ENCODE data around the gene VWA8.
"Not testable (repeated sequence)": the region's sequence is repeated elsewhere in the genome, so short reads cannot be mapped to it uniquely, and the experiment has no call there.

Gene VWA8

DNA sequence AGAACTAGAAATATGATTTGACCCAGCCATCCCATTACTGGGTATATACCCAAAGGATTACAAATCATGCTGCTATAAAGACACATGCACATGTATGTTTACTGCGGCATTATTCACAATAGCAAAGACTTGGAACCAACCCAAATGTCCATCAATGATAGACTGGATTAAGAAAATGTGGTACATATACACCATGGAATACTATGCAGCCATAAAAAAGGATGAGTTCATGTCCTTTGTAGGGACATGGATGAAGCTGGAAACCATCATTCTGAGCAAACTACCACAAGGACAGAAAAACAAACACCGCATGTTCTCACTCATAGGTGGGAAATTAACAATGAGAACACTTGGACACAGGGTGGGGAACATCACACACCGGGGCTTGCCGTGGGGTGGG lies 38.0 kb downstream of the VWA8 start:
- DNase-seq (ENCODE audit: low spot score) = not testable (repeated sequence)

GRCh38 chr13:41919741-41920487 lies 41.0 kb downstream of the VWA8 start:
- DNase-seq (ENCODE audit: low spot score) = peak; percentile 41

GRCh38 chr13:41919031-41919740 lies 41.7 kb downstream of the VWA8 start:
- DNase-seq (ENCODE audit: low spot score) = no peak

- peak; percentile 35 for DNase-seq (ENCODE audit: low spot score)
These were observed 43.3 kb downstream of the VWA8 start for GRCh38 chr13:41917641-41918040.

GRCh38 chr13:41916173-41916954 lies 44.5 kb downstream of the VWA8 start:
- DNase-seq (ENCODE audit: low spot score) = peak; percentile 91

DNA sequence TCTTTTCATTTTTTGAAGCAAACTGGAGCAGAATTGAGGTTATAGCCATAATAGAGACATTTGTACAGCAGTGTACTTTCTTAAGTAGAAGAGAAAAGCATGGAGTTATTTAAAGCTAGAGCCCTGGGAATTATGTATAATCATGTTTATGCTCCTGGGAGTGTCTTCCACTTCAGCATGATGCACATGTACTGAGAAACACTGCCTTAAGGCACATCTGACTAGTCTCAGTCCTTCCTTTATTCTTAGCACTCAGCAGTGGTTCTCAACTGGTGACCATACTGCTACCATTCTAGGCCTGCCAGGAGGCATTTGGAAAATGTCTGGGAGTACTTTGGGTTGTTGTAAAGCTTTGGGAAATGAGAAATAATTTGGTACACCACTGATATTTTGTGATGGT lies 45.8 kb downstream of the VWA8 start:
- DNase-seq (ENCODE audit: low spot score) = no peak

GRCh38 chr13:41914552-41914951 lies 46.4 kb downstream of the VWA8 start:
- DNase-seq (ENCODE audit: low spot score) = no peak

- DNase-seq (ENCODE audit: low spot score) = no peak
These were observed 51.4 kb downstream of the VWA8 start for GRCh38 chr13:41909506-41909905.

DNA sequence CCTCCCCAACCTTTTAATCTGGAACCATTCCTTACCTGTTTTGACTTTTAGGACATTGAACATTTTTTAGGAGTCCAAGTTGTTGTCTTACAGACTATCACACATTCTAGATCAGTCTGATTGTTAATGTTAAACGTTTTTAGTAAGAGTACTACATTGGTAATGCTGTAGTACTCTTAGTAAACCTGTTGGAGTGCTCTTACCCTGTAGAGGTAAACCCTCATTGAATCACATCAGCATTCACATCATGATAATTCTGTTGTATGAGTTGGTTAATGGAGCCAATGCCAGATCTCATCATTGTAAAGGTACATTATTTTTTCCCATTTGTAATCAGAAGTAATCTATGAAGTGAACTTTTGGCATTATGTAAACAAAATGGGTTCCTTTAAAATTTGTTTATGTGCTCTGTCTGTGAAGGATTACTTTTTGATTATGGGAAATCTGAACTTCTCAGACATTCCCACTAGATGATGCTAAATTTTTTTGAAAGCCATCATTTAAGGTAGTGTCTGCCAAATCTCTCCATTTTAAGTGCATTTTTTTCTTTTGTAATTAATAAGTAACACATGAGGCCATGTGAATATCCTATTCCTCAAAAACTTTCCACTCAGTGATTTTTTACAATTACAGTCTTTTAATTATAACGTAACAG lies 55.2 kb downstream of the VWA8 start:
- DNase-seq (ENCODE audit: low spot score) = peak; percentile 75

- no peak for DNase-seq (ENCODE audit: low spot score)
These were observed 60.0 kb downstream of the VWA8 start for GRCh38 chr13:41900918-41901317.

DNA sequence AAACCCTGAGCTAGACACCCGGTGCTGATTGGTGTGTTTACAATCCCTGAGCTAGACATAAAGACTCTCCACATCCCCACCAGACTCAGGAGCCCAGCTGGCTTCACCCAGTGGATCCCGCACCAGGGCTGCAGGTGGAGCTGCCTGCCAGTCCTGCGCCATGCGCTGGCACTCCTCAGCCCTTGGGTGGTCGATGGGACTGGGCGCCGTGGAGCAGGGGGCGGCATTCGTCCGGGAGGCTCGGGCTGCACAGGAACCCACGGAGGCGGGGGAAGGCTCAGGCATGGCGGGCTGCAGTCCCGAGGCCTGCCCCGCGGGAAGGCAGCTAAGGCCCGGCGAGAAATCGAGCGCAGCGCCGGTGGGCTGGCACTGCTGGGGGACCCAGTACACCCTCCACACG lies 62.5 kb downstream of the VWA8 start:
- not testable (repeated sequence) for DNase-seq (ENCODE audit: low spot score)

DNA sequence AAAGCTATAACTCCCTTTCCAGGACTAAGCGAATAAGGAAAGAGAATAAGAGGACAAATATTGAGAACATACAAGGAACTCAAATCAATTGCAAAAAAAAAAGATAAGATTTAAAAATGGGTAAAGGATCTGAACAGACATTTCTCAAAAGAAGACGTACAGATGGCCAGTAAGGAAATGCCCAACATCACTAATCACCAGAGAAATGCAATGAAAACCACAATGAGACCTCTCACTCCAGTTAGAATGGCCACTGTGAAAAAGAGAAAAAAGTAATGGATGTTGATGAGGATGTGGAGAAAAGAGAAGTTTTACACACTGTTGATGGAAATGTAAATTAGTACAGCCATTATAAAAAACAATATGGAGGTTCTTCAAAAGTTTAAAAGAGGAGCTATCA lies 63.8 kb downstream of the VWA8 start:
- DNase-seq (ENCODE audit: low spot score) = no peak

DNA sequence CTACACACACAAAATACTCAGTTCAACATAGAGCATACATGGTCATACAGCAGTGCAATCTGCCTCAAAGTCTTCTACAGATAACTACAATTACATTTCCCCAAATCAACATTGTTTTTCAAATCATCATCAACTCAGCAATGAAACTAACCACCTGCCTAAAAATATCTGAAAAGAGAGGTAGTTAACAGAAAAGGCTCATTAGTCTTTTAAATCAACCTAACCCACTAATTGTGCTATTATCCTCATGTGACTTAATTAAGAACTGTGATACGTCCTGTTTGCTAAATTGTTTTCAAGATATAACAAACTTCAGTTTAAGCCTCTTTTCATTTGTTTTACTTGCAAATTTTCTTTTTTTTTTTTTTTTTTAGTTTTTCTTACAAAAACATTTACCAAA lies 65.4 kb downstream of the VWA8 start:
- no peak for DNase-seq (ENCODE audit: low spot score)

- no peak for DNase-seq (ENCODE audit: low spot score)
These were observed 69.8 kb downstream of the VWA8 start for GRCh38 chr13:41891119-41891518.

DNA sequence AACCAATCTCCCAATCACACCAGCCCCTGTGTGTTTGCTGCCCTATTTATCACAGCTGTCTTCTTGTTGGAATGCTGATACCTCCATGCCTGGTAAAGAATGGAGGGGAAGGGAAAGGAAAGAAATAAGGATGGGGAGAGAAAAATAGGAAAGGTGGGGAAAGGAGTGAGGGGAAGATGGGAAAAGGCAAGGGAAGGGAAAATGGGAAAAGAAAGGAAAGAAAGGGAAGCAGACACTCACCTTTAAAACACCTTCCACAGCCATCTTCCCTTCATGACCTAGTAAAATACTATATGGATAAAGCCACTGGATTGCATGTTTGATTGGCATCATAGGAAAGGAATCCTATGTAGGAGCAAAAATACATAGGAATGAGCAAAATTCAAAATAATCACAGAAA lies 77.8 kb downstream of the VWA8 start:
- DNase-seq (ENCODE audit: low spot score) = no peak

DNA sequence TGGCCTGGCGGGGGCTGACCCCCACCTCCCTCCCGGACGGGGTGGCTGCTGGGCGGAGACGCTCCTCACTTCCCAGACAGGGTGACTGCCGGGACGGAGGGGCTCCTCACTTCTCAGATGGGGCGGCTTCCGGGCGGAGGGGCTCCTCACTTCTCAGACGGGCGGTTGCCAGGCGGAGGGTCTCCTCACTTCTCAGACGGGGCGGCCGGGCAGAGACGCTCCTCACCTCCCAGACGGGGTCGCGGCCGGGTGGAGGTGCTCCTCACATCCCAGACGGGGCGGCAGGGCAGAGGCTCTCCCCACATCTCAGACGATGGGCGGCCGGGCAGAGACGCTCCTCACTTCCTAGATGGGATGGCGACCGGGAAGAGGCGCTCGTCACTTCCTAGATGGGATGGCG lies 79.0 kb downstream of the VWA8 start:
- DNase-seq (ENCODE audit: low spot score) = not testable (repeated sequence)

DNA sequence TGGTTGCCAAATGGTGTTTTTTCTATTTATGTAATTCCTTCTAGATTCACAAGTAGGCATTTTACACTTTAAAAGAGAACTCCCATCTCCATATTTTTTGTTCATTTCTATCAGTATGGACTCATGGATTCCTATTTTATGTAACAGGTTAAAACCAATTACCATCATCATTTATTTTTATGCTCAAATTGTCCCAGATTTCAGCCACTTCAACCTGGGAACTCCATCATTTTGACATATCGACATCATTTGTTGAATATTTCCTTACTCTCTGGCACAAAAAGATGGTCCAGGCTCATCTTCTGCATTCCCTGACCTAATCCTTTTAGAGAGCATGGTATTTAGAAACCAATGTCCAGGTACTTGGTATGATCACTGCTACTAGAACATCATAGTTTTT lies 79.9 kb downstream of the VWA8 start:
- no peak for DNase-seq (ENCODE audit: low spot score)

GRCh38 chr13:41864658-41865057 lies 96.3 kb downstream of the VWA8 start:
- DNase-seq (ENCODE audit: low spot score) = no peak

DNA sequence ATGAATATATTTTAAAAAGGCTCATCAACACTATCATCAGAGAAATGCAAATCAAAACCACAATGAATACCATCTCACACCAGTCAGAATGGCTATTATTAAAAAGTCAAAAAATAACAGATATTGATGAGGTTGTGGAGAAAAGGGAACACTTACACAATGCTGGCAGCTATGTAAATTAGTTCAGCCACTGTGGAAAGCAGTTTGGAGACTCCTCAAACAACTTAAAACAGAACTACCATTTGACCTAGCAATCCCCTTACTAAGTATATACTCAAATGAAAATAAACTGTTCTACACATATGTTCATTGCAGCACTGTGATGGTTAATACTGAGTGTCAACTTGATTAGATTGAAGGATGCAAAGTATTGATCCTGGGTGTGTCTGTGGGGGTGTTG lies 98.2 kb downstream of the VWA8 start:
- not testable (repeated sequence) for DNase-seq (ENCODE audit: low spot score)

- no peak for DNase-seq (ENCODE audit: low spot score)
These were observed 101.3 kb downstream of the VWA8 start for GRCh38 chr13:41859565-41859964.

DNA sequence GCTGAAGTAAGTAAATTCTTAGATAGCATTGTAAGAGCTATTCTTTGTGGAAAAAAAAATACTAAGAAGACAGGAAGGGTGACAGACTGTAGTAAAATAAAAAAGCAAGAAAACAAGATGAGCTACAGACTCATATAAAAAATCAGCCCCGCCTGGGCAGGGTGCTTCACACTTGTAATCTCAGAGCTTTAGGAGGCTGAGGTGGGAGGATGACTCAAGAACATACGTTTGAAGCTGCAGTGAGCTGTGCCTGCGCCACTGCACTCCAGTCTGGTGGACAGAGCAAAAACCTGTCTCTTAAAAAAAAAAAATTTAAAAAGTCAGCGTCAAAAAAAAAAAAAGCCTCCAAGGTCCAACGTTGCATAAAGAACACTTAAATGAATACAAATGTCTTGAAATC lies 102.1 kb downstream of the VWA8 start:
- DNase-seq (ENCODE audit: low spot score) = no peak

- DNase-seq (ENCODE audit: low spot score) = no peak
These were observed 106.2 kb downstream of the VWA8 start for GRCh38 chr13:41854758-41855157.

Data from NAMALWA (cell line).